Common myeloid progenitor, CD34-positive (primary cell): ENCODE measurements around the gene MTHFD1L.
A peak's percentile ranks its signal among the peaks of the same experiment; 100 is the strongest.

Experiments
- CTCF ChIA-PET: fragments of 350-600 bp; sonication (Branson Sonifier 250); formaldehyde crosslinking; loops from one replicate; lab custom pipeline; 2021; ENCODE audit warnings: antibody characterized with exemption; lab: Charles Lee
- POLR2A ChIA-PET: fragments of 350-600 bp; sonication (Branson Sonifier 250); formaldehyde crosslinking; loops from one replicate; lab custom pipeline; 2021; ENCODE audit warnings: antibody characterized with exemption; lab: Charles Lee
- DNase-seq, 3 donors: peaks; one replicate each; pipeline versions ENCODE4 v3.0.0 to v3.0.0-alpha.2; 2013
- H3K27ac ChIP-seq, 2 experiments: 1 replicate in 1 of 2; 2 replicates in 1 of 2; pipeline ENCODE4 v1.7.0; 2013; ENCODE audit warnings: inconsistent platforms in 2 of 2, low read length in 2 of 2, mild to moderate bottlenecking in 2 of 2, low read depth in 1 of 2, moderate library complexity in 1 of 2; ENCODE audit not compliant: severe bottlenecking in 2 of 2, insufficient read depth in 1 of 2, poor library complexity in 1 of 2
- H3K27me3 ChIP-seq, 5 experiments: replicated peaks in 2 of 5; 1 replicate in 3 of 5; 2 replicates in 2 of 5; pipeline versions ENCODE4 v1.6.1 to v1.7.0; 2013; ENCODE audit warnings: low read length in 4 of 5, mild to moderate bottlenecking in 2 of 5, moderate library complexity in 2 of 5, inconsistent platforms in 1 of 5; ENCODE audit not compliant: insufficient read depth in 5 of 5, control insufficient read depth in 4 of 5
- H3K36me3 ChIP-seq, 4 experiments: 1 replicate in 2 of 4; 2 replicates in 2 of 4; pipeline versions ENCODE4 v1.6.1 to v1.7.0; 2013; ENCODE audit warnings: low read length in 3 of 4, control low read depth in 1 of 4, mild to moderate bottlenecking in 1 of 4; ENCODE audit not compliant: control insufficient read depth in 4 of 4, insufficient read depth in 4 of 4
- H3K4me1 ChIP-seq, 4 experiments: 1 replicate in 3 of 4; 2 replicates in 1 of 4; pipeline versions ENCODE4 v1.6.1 to v1.7.1; 2013; ENCODE audit warnings: low read length in 3 of 4, mild to moderate bottlenecking in 3 of 4, control low read depth in 1 of 4, inconsistent platforms in 1 of 4, moderate library complexity in 1 of 4; ENCODE audit not compliant: control insufficient read depth in 4 of 4, insufficient read depth in 4 of 4; ENCODE audit errors: control extremely low read depth in 1 of 4
- H3K4me3 ChIP-seq, 7 experiments: 1 replicate in 4 of 7; 2 replicates in 3 of 7; pipeline versions ENCODE4 v1.5.1 to v1.7.0; 2013; ENCODE audit warnings: mild to moderate bottlenecking in 7 of 7, low read length in 6 of 7, moderate library complexity in 6 of 7, inconsistent platforms in 2 of 7, low read depth in 2 of 7, control low read depth in 1 of 7; ENCODE audit not compliant: insufficient read depth in 4 of 7, control insufficient read depth in 1 of 7; ENCODE audit errors: extremely low read depth in 1 of 7
- H3K9me3 ChIP-seq, 5 experiments: 1 replicate in 4 of 5; 2 replicates in 1 of 5; pipeline versions ENCODE4 v1.6.1 to v1.7.1; 2013; ENCODE audit warnings: low read length in 4 of 5, mild to moderate bottlenecking in 2 of 5, inconsistent platforms in 1 of 5, low read depth in 1 of 5, moderate library complexity in 1 of 5; ENCODE audit not compliant: control insufficient read depth in 4 of 5, insufficient read depth in 2 of 5; ENCODE audit errors: control extremely low read depth in 1 of 5
- WGBS: methylation state at CpG from one replicate; pipeline ENCODE4 v1.1.5; 2013; ENCODE audit not compliant: insufficient coverage; 5-methylcytosine and 5-hydroxymethylcytosine counted together

The MTHFD1L gene

DNA sequence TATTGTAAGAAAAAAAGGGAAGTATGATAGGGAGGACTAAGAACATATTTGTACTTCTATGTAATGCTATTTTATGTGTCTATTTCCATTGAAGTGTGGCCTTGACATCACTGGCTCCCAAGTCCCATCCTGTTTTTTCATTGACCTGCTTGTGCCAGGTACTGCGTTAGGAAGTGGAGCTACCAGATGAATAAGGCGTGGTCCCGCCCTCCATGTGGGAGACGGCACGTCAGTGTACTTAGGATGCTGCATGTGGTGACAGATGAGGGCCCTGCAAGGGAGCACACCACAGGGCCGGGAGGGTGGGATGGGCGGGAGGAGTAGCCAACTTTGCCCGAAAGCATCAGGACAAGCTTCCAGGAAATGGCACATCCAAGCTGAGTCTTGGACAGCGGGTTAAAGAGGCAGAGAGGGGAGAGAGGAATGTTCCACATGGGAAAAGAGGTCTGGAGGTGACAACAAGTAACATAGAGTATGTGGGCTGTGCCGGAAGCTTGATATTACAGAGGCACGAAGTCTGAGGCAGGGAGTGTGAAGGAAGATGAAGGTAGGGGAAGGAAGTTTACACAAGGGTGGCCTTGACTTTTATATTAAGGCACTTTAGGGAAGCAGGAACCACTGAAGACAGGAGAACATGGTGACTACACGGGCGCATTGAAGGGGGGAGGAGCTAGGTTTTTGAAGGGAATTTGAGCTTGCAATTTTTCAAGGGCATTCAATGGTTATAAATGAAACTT is 140.6 kb downstream of the MTHFD1L start:
- Histone ChIP-seq H3K36me3 (peaks cover 0 to 21% (median 3%) of the 10 kb centered on the region in 4 experiments), H3K9me3 (no peaks in the 10 kb centered on the region), H3K27me3 (no peaks in the 10 kb centered on the region), H3K4me3 (no peak overlapping the region), H3K4me1 (peaks cover 6 to 22% (median 15%) of the 10 kb centered on the region in 4 experiments), H3K27ac (no peak overlapping the region)
- ChIA-PET CTCF (interaction anchor here (1.5 to 3.5 kb wide), 4 partner anchors 9 to 329 kb away, joined by 3 to 19 read pairs (median 8); no protein-coding TSS in a partner anchor), POLR2A (no interaction called here)
- WGBS: 92% methylated on average over 11 of the region's 13 CpGs
- DNase-seq: peak in 1 of 3 donors; percentile 47

DNA sequence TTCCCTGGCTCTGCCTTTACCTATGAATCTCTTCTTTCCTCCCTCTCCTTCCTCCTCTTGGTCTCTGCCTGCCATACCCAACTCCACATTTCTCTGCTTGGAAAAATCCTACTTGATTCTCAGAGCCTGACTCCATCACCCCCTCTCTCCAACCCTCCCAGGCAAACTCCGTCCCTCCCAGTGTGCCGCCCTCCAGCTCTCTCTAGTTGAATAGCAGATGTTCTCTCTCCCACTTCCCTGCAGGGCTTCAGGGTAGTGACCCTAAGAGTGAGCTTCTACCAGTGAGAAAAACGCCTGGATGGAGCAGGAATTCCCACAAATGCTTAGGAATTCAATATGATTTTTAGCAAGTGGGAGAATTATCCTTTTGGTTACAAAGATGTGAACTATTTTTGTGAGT is 141.6 kb downstream of the MTHFD1L start:
- H3K27me3 ChIP-seq: no peaks in the 10 kb centered on the region
- no peak overlapping the region for H3K27ac ChIP-seq
- no peak for DNase-seq
- H3K4me1 ChIP-seq: peaks cover 6 to 22% (median 15%) of the 10 kb centered on the region in 4 experiments
- 90% methylated on average over 3 of the region's 3 CpGs for WGBS
- POLR2A ChIA-PET: no interaction called here
- no peak overlapping the region for H3K4me3 ChIP-seq
- no peaks in the 10 kb centered on the region for H3K9me3 ChIP-seq
- CTCF ChIA-PET: interaction anchor here (1.5 to 3.5 kb wide), 2 partner anchors 318 to 328 kb away, joined by 4 to 12 read pairs; no protein-coding TSS in a partner anchor
- H3K36me3 ChIP-seq: peaks cover 0 to 28% (median 3%) of the 10 kb centered on the region in 4 experiments

DNA sequence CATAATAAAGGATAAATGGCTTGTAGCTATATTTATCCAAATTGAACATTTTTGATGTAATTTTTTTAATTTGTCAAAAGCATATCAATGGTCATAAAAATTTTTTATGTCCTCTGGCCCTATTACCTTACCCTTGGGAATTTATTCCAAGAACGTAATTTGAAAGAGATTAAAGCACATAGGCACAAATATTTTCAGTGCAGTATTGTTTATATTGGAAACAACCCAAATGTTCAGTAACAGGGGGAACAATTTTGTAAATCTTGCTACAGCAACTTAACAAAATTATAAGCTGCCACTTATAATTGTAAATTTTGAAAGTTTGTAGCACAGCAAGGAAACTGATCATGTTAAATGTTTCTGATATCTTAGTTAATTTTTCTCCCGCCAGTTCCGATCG is 142.4 kb downstream of the MTHFD1L start:
- Histone ChIP-seq H3K4me3 (no peak overlapping the region), H3K36me3 (peaks cover 0 to 34% (median 3%) of the 10 kb centered on the region in 4 experiments), H3K27ac (no peak overlapping the region), H3K27me3 (no peaks in the 10 kb centered on the region), H3K4me1 (peaks cover 6 to 22% (median 15%) of the 10 kb centered on the region in 4 experiments), H3K9me3 (no peaks in the 10 kb centered on the region)
- ChIA-PET CTCF (no interaction called here), POLR2A (no interaction called here)
- WGBS: no CpG with 5 or more reads among the region's 4 CpGs
- DNase-seq: no peak

DNA sequence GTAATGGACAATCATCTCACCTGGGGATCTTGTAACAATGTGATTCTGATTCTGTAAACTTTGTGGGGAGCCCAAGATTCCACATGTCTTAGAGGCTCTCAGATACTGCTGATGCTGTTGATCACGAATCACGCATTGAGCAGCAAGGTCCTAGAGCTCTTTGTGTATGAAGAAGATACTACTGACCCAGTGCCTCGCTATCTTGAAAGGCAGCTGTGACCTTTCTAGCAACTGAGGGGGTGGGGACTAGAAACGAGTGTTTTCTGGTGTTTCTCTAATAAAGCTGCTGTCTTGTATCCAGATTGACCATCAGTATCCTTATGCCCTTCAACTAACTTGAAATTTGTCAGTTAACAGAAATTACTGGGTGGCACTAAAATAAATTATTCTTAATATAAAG is 142.9 kb downstream of the MTHFD1L start:
- POLR2A ChIA-PET: no interaction called here
- Histone ChIP-seq H3K9me3 (no peaks in the 10 kb centered on the region), H3K27me3 (no peaks in the 10 kb centered on the region), H3K36me3 (peaks cover 0 to 34% (median 3%) of the 10 kb centered on the region in 4 experiments), H3K27ac (no peak overlapping the region), H3K4me3 (no peak overlapping the region), H3K4me1 (peaks cover 6 to 22% (median 15%) of the 10 kb centered on the region in 4 experiments)
- WGBS: 96% methylated on average over 2 of the region's 4 CpGs
- CTCF ChIA-PET: interaction anchor here (1.9 kb wide), 1 partner anchor 316 kb away, joined by 11 read pairs; no protein-coding TSS in a partner anchor
- no peak for DNase-seq

- no peak for DNase-seq
- CTCF ChIA-PET: interaction anchor here (0.9 to 1.9 kb wide), 4 partner anchors 33 to 325 kb away, joined by 3 to 11 read pairs (median 4); no protein-coding TSS in a partner anchor
- WGBS: 96% methylated on average over 7 of the region's 12 CpGs
- H3K4me3 ChIP-seq: no peak overlapping the region
- POLR2A ChIA-PET: no interaction called here
- no peaks in the 10 kb centered on the region for H3K27me3 ChIP-seq
- peaks cover 5 to 17% (median 10%) of the 10 kb centered on the region in 4 experiments for H3K4me1 ChIP-seq
- no peak overlapping the region for H3K27ac ChIP-seq
- peaks cover 0 to 37% (median 3%) of the 10 kb centered on the region in 4 experiments for H3K36me3 ChIP-seq
- H3K9me3 ChIP-seq: no peaks in the 10 kb centered on the region
These were observed 144.1 kb downstream of the MTHFD1L start for GRCh38 chr6:151009576-151009975.

DNA sequence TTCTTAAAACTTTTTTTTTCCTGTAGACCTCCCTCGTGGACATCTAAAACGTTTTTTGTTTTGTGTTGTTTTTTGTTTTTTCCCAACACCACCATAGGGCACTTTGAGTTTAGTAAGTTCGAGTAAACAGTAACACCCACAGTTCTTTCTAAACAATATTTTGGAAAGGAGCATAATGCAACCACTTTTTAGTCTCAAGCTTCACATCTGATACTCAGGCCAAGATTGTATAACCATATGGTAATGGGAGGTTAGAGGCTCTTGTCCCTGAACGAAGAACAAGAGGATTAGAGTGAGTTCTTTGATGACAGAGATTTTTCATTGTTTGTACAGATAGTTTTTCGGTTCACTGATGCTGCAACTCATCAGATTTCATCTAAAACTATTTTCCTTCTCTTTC is 144.6 kb downstream of the MTHFD1L start:
- no peak overlapping the region for H3K4me3 ChIP-seq
- POLR2A ChIA-PET: no interaction called here
- no CpG with 5 or more reads among the region's 5 CpGs for WGBS
- DNase-seq: no peak
- CTCF ChIA-PET: interaction anchor here (1.0 to 1.9 kb wide), 3 partner anchors 32 to 325 kb away, joined by 3 to 11 read pairs (median 3); no protein-coding TSS in a partner anchor
- H3K27me3 ChIP-seq: no peaks in the 10 kb centered on the region
- H3K27ac ChIP-seq: no peak overlapping the region
- peaks cover 2 to 12% (median 8%) of the 10 kb centered on the region in 4 experiments for H3K4me1 ChIP-seq
- no peaks in the 10 kb centered on the region for H3K9me3 ChIP-seq
- peaks cover 0 to 41% (median 5%) of the 10 kb centered on the region in 4 experiments for H3K36me3 ChIP-seq
